Left ventricle myocardium superior (tissue), 1 donor: ENCODE results near the gene WDR44. TPM values are rescaled to one million over a fixed set of nuclear protein-coding genes. Genes with fewer than 3 reads are reported as not detected.

ENCODE experiments used
- ATAC-seq: fragments of 200-7000 bp; cut with Tn5 transposase; one replicate; pipeline ENCODE4 v1.9.1; 2020; ENCODE audit warnings: mild to moderate bottlenecking, moderate library complexity
- DNase-seq: peaks from one replicate; pipeline ENCODE4 v3.0.0-alpha.2; 2020
- intact Hi-C: fragments of 100-400 bp; cut with micrococcal nuclease; formaldehyde crosslinking; loops from one replicate; pipeline ENCODE4 v1.11.0; 2022
- total RNA-seq: library from RNA; stranded (reverse); fragmentation: NEBNext Ultra II Directional; extraction: Animal tissue kit (Norgen Biotek cat#: 25700); gene quantifications from one replicate; pipeline ENCODE4 v1.2.1, GENCODE V29; 2021
- donor health status: DM: no; HTN: yes; CAD: no; lungs with severe emphysema.

The WDR44 gene
- total RNA-seq, 1 donor from 2014 or later = 10.8 TPM

DNA sequence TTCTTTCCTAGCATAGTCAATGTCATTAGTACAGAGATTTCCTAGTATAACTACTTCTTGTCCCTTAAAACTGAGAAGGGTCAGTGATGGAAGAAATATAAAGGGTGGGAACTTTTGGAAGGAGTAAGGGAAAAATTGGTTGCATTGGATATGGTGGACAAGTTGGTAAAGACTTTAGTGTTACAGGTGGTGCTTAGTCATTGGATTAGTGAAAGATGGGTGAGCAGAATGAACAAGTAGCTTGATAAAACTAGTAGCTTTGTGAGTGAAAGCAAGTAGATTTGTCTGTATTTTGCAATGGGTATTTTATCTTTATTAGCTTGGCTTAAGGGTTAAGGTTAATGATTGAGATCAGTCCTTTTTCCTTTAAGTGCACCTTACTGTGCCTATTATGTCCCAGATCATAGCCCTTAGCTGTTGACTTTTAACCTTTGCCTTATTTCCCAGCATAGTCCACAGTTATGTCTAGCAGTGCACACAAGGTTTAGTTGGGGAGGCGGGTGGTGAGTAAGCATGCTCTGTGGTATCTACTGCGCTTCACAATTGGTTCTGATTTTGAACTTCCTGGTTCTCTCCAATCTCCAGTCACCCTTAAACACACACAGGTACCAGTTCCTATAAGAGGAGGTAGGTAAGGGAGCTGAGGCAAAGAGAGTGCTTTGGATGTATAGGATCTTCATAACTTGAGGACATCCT, 9.5 kb downstream of the WDR44 start:
- ATAC-seq = no peak
- intact Hi-C loops = no loop called here
- DNase-seq = no peak

DNA sequence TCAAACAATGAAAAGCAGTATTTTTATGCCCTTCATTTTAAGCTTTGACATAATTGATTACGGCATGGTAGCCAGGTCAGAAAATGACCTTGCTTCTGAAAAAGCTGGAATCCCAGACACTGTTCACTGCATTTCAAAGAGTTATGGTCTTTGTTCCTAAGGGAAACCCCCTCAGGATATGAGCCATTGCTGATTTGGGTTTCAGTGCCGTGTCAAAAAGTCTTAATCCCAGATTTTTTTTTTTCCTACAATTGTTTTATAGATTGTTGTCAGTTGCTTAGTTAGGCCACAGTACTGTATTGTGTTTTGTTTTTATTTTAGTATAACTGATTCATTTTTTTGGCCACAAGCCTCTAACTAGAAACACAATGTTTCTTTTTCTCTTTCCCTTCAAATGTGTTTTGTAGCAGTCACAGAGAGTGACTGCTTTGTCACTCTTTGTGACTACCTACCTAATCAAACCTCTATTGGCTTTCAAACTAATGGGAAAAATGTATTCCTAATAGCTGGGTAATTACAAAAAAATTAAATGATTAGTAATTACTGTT, 10.3 kb downstream of the WDR44 start:
- DNase-seq (no peak), ATAC-seq (no peak)
- intact Hi-C loops = no loop called here

DNA sequence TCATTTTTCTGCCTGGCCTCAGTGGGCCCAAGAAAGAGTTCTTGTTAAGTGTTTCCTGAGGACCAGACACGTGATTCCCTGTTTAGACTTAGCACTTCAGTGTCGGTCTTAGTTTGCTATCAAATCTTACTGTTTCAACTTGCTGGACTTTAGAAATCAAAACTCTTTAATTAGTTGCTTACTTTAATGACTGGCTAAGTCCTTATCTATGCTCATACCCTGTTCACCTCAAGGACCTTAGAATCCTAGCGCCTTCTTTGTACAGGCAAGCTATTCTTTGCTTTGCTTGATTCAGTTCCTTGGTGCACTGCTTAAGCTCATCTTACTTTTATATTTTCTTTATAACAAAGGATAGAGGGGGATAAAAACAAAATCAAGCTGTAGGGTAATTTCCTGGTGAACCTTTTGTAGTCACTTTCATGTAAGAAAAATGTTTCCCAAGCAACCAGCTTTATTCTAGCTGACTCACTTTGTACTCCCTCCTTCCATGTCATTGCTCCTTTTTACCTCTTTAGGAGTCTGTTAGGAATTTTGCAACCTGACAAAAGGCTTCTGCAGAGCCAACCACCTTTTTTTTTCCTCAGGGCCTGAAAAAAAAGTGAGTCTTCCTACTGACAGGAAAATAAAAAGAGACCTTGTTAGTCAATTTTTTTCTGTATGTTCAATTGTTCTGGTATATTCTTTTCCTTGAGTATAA, 14.7 kb downstream of the WDR44 start:
- DNase-seq (no peak), ATAC-seq (no peak)
- intact Hi-C loops = no loop called here

DNA sequence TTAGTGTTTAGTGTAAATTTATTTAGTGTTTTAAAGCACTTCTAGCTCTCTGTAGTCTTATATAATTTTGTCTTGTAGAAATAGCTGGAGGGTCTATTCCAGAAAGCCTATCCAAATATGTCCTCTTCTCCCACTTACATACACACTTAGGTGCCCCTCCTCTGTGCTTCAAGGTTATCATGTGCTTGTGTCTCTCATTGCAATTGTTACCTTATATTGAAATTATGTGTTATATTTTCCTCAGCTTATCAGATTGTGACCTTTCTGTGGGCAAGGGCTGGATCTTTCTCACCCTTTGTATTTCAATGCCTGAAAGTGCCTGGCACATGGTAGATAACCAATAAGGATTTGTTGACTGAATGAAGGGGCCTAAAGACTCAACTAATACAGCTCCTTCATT, 18.4 kb downstream of the WDR44 start:
- ATAC-seq = no peak
- intact Hi-C loops = no loop called here

DNA sequence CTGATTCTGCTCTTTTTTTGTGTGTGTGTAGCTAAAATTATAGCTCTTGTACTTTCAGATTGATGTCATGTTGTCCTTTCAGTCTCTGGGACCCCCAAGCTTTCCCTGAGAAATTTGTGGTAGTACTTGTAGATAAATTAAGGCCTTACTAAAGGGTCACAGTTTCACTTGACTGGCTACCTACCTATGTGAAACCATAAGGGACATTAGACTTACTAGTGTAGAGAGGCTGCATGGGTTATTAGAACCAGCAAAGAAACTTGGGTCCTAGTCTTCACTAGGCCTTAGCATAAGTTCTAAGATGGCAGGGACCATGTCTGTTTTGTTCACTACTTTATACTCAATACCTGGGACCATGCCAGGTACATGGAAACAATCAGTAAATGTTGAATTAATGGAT, 21.4 kb downstream of the WDR44 start:
- ATAC-seq = no peak
- intact Hi-C loops = no loop called here
- DNase-seq = no peak

More for the DNA sequence above, 18.4 kb downstream of the WDR44 start:
- no peak for DNase-seq

DNA sequence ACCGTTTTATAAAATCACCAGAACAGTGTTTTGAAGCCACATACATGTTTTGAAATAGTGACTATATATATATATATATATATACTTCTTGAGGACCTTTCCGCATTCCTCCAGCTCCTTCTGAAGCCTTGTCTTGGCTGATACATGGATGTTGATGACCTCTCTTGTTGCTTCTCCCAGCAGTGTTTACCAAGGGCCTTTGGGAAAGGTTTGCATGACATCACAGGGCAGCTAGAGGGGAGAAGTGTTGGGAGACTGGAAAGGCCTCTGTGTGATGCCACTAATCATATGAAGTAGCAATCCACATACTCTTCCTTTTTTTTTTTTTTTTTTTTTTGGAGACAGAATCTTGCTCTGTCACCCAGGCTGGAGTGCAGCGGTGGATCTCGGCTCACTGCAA, 22.5 kb downstream of the WDR44 start:
- ATAC-seq (no peak), DNase-seq (no peak)
- intact Hi-C loops = no loop called here

DNA sequence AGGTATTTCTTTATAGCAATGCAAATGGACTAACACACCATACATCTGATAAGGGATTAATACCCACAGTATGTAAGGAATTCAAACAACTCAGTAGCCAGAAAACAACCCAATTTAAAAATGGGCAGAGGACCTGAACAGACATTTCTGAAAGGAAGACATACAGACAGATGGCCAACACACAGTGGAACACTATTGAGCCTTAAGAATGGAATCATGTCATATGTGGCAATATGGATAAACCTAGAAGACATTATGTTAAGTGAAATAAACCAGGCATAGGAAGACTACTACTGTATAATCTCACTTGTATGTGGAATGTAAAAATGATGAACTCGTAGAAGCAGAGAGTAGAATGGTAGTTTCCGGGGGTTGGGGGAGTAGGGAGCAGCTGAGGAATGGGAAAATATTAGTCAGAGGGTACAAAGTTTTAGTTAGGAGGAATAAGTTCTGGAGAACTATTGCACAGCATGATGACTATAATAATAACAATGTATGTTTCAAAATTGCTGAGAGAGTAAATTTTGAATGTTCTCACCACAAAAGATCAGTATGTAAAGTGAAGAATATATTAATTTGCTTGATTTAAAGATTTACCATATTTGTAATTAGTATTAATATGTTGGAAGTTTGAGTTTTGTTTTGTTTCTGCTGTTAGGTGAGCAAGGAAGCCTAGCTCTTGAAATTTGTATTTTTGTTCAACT, 25.2 kb downstream of the WDR44 start:
- ATAC-seq (no peak), DNase-seq (no peak)
- intact Hi-C loops = no loop called here

DNA sequence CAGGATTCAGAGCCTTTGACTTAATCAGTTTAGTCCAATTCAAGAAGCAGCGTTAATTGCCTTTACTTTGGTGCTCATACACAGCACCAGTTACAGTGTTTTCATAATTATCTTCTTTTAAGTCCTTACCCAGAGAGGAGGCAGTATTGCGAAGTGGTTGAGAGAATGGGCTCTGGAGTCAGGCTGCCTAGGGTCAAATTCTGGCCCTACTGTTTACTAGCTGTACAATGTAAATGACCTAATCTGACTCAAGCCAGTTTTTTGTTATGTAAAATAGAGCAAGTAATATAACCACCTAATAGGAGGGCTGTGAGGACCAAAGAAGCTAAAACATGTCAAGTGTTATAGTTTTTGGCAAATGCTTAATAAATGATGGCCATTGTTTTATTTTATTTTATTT, 27.6 kb downstream of the WDR44 start:
- ATAC-seq = no peak
- intact Hi-C loops = no loop called here
- DNase-seq = no peak

DNA sequence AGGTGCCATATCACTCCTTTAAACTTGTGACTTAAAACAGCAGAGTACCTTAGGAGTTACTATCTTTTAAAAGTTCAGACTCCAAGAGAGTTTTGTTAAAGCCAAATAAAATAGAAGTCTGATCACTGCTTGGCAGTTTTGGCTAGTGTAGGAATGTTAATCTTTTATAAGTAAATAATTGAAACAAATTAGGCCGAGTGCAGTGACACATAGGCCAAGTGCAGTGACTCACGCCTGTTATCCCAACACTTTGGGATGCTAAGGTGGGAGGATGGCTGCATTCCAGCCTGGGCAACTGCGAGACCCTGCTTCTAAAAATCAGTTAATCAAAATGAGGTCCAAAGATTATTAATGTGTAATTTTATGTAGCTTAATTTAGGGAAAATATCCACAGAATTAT, 37.2 kb downstream of the WDR44 start:
- DNase-seq = no peak
- intact Hi-C loops = no loop called here
- ATAC-seq = no peak

DNA sequence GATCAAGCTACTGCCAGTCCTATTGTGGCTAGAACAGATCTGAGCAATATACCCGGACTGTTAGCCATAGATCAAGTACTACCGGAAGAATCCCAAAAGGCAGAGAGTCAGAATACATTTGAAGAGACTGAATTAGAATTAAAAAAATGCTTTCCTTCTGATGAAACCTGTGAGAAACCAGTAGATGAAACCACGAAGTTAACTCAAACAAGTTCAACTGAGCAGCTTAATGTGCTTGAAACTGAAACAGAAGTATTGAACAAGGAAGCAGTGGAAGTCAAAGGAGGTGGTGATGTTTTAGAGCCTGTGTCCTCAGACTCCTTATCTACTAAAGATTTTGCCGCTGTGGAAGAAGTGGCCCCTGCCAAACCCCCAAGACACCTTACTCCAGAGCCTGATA, 46.8 kb downstream of the WDR44 start:
- ATAC-seq (no peak), DNase-seq (no peak)
- intact Hi-C loops = no loop called here

DNA sequence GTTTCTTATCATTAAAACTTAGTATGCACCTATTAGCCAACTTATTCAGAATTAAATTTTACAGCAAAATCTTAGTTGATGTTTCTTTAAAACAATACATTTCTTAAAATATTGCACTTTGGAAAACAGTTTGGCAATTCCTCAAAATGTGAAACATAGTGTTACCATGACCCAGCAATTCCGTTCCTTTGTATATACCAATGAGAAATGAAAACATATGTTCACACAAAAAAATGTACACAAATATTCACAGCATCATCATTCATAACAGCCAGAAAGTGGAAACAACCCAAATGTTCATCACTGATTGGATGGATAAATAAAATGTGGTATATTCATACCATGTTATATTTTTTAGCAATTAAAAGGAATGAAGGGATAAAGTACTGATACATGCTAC, 50.2 kb downstream of the WDR44 start:
- ATAC-seq = no peak
- intact Hi-C loops = no loop called here
- DNase-seq = no peak

DNA sequence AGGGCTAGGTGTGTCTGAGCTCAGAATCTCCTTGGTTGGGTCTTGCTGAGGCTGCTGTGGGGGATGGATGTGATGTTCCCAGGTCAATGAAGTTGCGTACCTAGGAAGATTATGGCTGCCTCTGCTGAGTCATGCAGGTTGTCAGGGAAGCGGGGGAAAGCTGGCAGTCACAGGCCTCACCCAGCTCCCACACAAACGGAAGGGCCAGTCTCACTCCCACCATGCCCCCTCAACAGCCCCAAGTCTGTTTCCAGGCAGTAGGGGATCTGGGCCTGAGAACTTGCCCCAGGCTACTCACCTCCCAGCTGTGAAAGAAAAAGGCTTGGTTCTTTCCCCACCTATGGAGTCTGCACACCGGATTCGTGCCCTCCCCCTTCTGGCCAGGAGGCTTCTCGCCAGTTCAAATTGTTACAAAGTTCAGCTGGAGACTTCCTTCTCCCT, 72.9 kb downstream of the WDR44 start:
- no peak for DNase-seq
- intact Hi-C loops = no loop called here
- no peak for ATAC-seq

DNA sequence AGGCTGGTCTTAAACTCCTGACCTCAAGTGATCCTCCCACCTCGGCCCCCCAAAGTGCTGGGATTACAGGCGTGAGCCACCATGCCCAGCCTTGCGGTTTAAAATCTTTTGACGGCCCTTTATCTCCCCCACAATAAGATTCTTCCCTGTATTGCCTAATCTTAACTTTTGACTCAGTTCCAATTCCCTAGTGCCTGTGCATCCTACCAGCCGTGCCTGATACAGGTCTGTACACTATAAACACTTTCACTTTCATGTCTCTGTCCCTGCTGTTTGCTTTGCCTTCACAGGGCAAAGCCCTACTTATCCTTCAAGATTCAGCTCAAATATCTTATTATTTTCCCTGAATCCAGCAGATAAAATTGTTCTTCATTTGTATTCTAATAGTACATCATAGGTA, 74.6 kb downstream of the WDR44 start:
- DNase-seq (no peak), ATAC-seq (peak; percentile 68)
- intact Hi-C loops = no loop called here

DNA sequence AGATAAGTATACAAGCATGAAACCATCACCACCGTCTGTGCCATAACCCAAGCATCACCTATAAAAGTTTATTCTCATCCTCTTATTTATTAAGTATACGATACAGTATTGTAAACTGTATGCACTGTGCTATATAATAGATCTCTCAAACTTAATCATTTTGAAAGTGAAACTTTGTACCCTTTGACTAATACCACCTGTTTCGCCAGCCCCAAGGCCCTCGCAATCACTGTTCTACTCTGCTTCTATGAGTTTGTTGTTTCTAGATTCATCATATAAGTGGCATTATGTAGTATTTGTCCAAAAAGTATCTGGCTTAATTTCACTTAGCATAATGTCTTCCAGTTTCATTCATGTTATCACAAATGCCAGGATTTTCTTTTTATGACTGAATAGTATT, 77.7 kb downstream of the WDR44 start:
- intact Hi-C loops = no loop called here
- DNase-seq = no peak
- no peak for ATAC-seq

DNA sequence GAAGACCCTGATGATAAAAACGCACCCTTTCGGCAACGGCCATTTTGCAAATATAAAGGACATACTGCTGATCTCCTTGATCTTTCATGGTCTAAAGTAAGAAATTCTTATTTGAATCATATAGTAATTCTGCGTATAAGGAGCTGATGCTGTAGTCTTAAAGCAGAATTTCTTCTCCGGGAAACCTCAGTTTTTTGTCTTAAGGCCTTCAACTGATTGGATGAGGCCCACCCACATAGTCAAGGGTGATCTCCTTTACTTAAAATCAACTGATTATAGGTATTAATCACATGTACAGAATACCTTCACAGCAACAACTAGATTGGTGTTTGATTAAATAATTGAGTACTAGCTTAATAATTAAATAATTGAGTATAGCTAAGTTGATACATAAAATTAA, 86.9 kb downstream of the WDR44 start:
- intact Hi-C loops = no loop called here
- ATAC-seq = no peak
- no peak for DNase-seq

DNA sequence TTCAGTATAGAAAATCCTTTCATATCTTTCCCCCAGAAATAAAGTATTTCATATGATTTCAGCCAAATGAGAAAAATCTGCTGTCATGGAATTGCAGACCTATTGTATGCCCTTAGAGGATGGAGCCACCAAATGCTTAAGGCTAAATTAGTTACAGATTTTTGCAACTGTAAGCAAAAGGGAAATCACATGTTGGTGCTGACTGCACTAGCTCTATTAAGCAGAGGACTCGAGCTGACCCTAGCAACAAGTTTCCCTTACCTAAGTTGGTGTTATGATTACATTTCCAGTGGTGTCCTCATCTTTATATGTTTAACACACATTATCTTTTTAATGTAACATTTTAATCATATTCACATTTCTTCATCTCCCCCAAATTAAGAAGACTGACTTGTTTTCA, 91.4 kb downstream of the WDR44 start:
- ATAC-seq (no peak), DNase-seq (no peak)
- intact Hi-C loops = no loop called here

DNA sequence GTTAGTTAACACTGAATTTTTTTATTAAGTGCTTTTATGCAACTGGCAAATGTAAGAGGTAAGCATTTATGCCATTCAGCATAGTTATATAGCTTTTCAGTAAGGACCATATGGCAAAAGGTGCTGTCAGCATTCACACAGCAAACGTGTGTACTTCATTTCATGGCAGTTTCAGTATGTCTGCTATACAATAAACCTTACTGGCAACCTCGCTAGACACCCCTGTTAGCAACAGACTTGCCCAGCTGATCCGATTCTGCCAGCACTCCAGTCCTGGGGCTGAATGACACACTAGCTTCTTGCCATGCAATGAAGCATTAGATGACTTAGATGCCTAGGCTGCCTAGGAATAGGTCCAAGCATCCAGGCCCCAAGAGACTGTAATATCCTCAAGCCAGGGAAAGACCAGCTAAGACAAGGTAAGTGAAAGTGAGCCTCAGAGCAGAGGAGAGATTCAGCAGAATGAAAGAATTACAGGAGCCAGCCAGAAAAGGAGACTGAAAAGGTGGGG, 102.4 kb downstream of the WDR44 start:
- ATAC-seq = no peak
- DNase-seq = no peak
- intact Hi-C loops = no loop called here

DNA sequence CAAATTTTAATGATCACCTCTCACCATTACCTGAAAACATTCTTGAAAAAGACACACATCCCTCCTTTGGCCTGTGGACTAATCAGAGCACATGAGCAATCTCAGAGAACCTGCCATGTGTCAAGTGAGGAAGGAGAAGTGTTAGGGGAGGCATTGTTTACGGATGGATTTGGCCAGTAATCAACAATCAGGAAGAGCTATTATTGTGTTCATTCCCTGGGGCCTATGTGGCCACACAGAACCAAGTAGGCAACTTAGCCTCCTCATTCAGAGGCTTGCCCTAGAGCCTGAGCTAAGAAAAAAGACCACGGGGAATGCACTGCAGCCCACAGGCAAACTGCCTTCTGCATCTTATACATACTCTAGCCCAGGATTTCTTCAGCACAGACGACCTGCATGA, 109.1 kb downstream of the WDR44 start:
- no peak for DNase-seq
- intact Hi-C loops = no loop called here
- ATAC-seq = no peak

DNA sequence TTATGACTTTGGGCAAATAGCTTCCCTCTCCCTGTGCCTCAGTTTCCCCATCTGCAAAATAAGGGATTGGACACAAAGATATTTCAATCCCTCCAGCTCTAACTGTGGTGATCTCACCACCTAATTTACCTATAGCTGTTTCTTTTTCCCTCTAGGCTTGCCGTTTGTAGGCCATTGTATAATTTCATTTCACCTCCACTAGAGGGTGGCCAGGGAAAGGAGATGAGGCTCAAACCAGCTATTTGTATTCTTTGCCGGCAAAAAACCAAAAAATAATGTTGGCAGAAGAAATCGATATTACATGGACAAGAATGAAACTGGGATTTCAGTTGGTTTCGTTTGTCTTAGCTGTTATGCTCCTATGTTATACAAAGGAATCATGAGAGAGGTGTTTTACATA, 113.6 kb downstream of the WDR44 start:
- ATAC-seq (no peak), DNase-seq (no peak)
- intact Hi-C loops = no loop called here

DNA sequence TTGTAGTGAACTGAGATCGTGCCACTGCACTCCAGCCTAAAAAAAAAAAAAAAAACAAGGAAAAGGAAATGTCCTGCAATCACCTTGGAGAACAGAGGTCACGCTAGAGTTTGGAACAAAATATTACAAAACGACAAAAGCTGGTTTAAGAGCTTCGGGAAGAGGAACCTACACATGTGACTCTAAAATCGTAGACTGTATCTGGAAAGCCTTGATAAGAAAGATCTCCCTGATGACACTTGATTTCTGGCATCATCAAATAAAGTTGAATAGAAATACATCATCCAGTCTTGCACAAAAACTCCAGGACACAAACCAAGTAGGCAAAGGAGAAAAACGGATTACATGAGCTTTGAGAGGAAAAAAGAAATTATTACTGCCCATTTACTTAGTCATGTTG, 118.6 kb downstream of the WDR44 start:
- ATAC-seq = no peak
- intact Hi-C loops = no loop called here
- no peak for DNase-seq
